Fibroblast of lung (primary cell): Measurements from ENCODE around the gene KIF21B.

Source experiments
- EZH2 ChIP-seq: IDR thresholded peaks from 2 replicates; pipeline ENCODE4 v1.5.1; 2012; ENCODE audit warnings: low read length, control low read depth, mild to moderate bottlenecking; ENCODE audit errors: missing control alignments
- TF ChIP-seq, protein P1 (sequence below), 2 donors: IDR thresholded peaks in 1 of 2; conservative IDR thresholded peaks in 1 of 2; 1 replicate in 1 of 2; 2 replicates in 1 of 2; pipeline ENCODE4 v1.5.1; 2011 to 2012; ENCODE audit warnings: low read length in 2 of 2, control low read depth in 1 of 2, inconsistent platforms in 1 of 2, low read depth in 1 of 2, mild to moderate bottlenecking in 1 of 2

DNA sequence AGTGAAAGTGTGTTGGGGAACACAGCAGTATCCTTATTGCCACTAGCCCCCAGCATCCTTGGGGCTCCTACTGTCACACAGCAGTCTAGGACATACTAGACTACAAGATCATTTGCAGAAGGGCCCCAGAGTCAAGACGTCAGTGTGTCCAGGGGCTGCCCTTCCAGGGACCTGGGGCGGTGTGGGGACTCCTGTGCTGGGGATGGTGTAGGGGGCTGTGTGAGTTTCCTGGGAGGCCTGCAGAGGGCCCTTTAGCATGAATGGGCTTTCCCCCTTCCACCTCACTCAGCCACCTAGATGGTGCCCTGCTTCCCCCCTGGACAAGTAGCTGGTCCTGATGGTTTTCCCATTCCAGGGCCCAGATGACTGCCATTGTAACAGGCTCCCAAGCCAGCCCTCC is 17.5 kb upstream of the KIF21B start:
- TF ChIP-seq, protein P1, sequence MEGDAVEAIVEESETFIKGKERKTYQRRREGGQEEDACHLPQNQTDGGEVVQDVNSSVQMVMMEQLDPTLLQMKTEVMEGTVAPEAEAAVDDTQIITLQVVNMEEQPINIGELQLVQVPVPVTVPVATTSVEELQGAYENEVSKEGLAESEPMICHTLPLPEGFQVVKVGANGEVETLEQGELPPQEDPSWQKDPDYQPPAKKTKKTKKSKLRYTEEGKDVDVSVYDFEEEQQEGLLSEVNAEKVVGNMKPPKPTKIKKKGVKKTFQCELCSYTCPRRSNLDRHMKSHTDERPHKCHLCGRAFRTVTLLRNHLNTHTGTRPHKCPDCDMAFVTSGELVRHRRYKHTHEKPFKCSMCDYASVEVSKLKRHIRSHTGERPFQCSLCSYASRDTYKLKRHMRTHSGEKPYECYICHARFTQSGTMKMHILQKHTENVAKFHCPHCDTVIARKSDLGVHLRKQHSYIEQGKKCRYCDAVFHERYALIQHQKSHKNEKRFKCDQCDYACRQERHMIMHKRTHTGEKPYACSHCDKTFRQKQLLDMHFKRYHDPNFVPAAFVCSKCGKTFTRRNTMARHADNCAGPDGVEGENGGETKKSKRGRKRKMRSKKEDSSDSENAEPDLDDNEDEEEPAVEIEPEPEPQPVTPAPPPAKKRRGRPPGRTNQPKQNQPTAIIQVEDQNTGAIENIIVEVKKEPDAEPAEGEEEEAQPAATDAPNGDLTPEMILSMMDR (conservative IDR thresholded peaks at IDR 0.05 in 1 of 2, IDR thresholded peaks at IDR 0.05 in 1 of 2; ENCODE audit: low read depth in 1 of 2, low read length in 2 of 2), result no peak
- no peak for TF ChIP-seq EZH2
